ENCODE data around the gene SERTM1.

Gene SERTM1

GRCh38 chr13:36725936-36726335, 52.1 kb downstream of the SERTM1 start:
- H3K27me3 Mint-ChIP-seq, result peaks cover 24% of the 10 kb centered on the region
- H3K36me3 Mint-ChIP-seq (ENCODE audit: low read depth), result no peaks in the 10 kb centered on the region
- H3K4me1 Mint-ChIP-seq (ENCODE audit: low read depth), result no peaks in the 10 kb centered on the region
- H3K4me3 Mint-ChIP-seq, result no peak overlapping the region
- H3K27ac Mint-ChIP-seq, result no peak overlapping the region
- H3K9me3 Mint-ChIP-seq, result no peaks in the 10 kb centered on the region

GRCh38 chr13:36728006-36728405, 54.2 kb downstream of the SERTM1 start:
- no peak overlapping the region for H3K27ac Mint-ChIP-seq
- H3K4me1 Mint-ChIP-seq (ENCODE audit: low read depth), result no peaks in the 10 kb centered on the region
- H3K27me3 Mint-ChIP-seq, result peaks cover 13% of the 10 kb centered on the region
- H3K9me3 Mint-ChIP-seq, result no peaks in the 10 kb centered on the region
- no peaks in the 10 kb centered on the region for H3K36me3 Mint-ChIP-seq (ENCODE audit: low read depth)
- no peak overlapping the region for H3K4me3 Mint-ChIP-seq

- H3K4me3 Mint-ChIP-seq, result no peak overlapping the region
- no peaks in the 10 kb centered on the region for H3K36me3 Mint-ChIP-seq (ENCODE audit: low read depth)
- no peaks in the 10 kb centered on the region for H3K4me1 Mint-ChIP-seq (ENCODE audit: low read depth)
- no peaks in the 10 kb centered on the region for H3K27me3 Mint-ChIP-seq
- H3K27ac Mint-ChIP-seq, result no peak overlapping the region
- H3K9me3 Mint-ChIP-seq, result no peaks in the 10 kb centered on the region
These were observed 62.4 kb downstream of the SERTM1 start for GRCh38 chr13:36736119-36736726.

- H3K36me3 Mint-ChIP-seq (ENCODE audit: low read depth), result no peaks in the 10 kb centered on the region
- H3K9me3 Mint-ChIP-seq, result no peaks in the 10 kb centered on the region
- H3K4me3 Mint-ChIP-seq, result no peak overlapping the region
- no peak overlapping the region for H3K27ac Mint-ChIP-seq
- no peaks in the 10 kb centered on the region for H3K27me3 Mint-ChIP-seq
- no peaks in the 10 kb centered on the region for H3K4me1 Mint-ChIP-seq (ENCODE audit: low read depth)
These were observed 63.8 kb downstream of the SERTM1 start for GRCh38 chr13:36737524-36738083.

GRCh38 chr13:36745436-36745835, 71.6 kb downstream of the SERTM1 start:
- Mint-ChIP-seq H3K36me3 (ENCODE audit: low read depth) (no peaks in the 10 kb centered on the region), H3K9me3 (no peaks in the 10 kb centered on the region), H3K4me3 (no peak overlapping the region), H3K27ac (no peak overlapping the region), H3K27me3 (no peaks in the 10 kb centered on the region), H3K4me1 (ENCODE audit: low read depth) (no peaks in the 10 kb centered on the region)

- peaks cover 4% of the 10 kb centered on the region for H3K27me3 Mint-ChIP-seq
- no peak overlapping the region for H3K27ac Mint-ChIP-seq
- H3K36me3 Mint-ChIP-seq (ENCODE audit: low read depth), result no peaks in the 10 kb centered on the region
- no peaks in the 10 kb centered on the region for H3K4me1 Mint-ChIP-seq (ENCODE audit: low read depth)
- H3K4me3 Mint-ChIP-seq, result no peak overlapping the region
- peaks cover 4% of the 10 kb centered on the region for H3K9me3 Mint-ChIP-seq
These were observed 72.2 kb downstream of the SERTM1 start for GRCh38 chr13:36746051-36746450.

Measured in stimulated activated naive CD8-positive, alpha-beta T cell treated with anti-CD3 and anti-CD28 coated beads, Interleukin-15, Interleukin-2, amounts not matched to agents 100 ng/mL and 50 ng/mL, for 24 hours (primary cell).